Right atrium auricular region (tissue), 2 donors: ENCODE measurements around the gene ZNF423. TPM values are rescaled to one million over a fixed set of nuclear protein-coding genes. Genes with fewer than 3 reads are reported as not detected.

ENCODE experiments used
- DNase-seq: peaks from one replicate; pipeline ENCODE4 v3.0.0-alpha.2; 2019; ENCODE audit warnings: low spot score
- H3K27ac ChIP-seq, 2 donors: fragments of 200-600 bp; sonication (generic); 1 replicate in 1 of 2; 2 replicates in 1 of 2; pipeline ENCODE4 v1.5.1; 2016 to 2019
- H3K27me3 ChIP-seq, 2 donors: fragments of 200-600 bp; sonication (generic); one replicate each; pipeline versions ENCODE4 v1.5.1 to v1.6.0; 2017 to 2019
- H3K36me3 ChIP-seq: fragments of 200-600 bp; sonication (generic); one replicate; pipeline ENCODE4 v1.5.1; 2016
- H3K4me1 ChIP-seq, 2 donors: fragments of 200-600 bp; sonication (generic); one replicate each; pipeline versions ENCODE4 v1.5.1 to v1.6.0; 2017 to 2019
- H3K4me3 ChIP-seq, 2 donors: fragments of 200-600 bp; sonication (generic); 1 replicate in 1 of 2; 2 replicates in 1 of 2; pipeline ENCODE4 v1.5.1; 2017 to 2019; ENCODE audit warnings: mild to moderate bottlenecking in 1 of 2, moderate library complexity in 1 of 2
- H3K9me3 ChIP-seq, 2 donors: fragments of 200-600 bp; sonication (generic); one replicate each; pipeline ENCODE4 v1.5.1; 2019
- CTCF ChIP-seq, 2 donors: fragments of 200-600 bp; sonication (generic); IDR thresholded peaks; one replicate each; pipeline ENCODE4 v1.5.1; 2019; ENCODE audit warnings: antibody characterized with exemption in 2 of 2
- total RNA-seq, 2 donors: library from RNA; depleted of rRNA; stranded (reverse); fragments of >200 nt; gene quantifications; one replicate each; pipeline ENCODE4 v1.1.0, GENCODE V29; 2016

The ZNF423 gene
- total RNA-seq, 2 donors from 2014 or later: 8.5 to 10.7 TPM

GRCh38 chr16:49589544-49590031 lies 266.3 kb downstream of the ZNF423 start:
- H3K4me1 ChIP-seq: no peaks in the 10 kb centered on the region
- no peaks in the 10 kb centered on the region for H3K36me3 ChIP-seq
- TF ChIP-seq CTCF (IDR thresholded peaks at IDR 0.05): no peak
- H3K27me3 ChIP-seq: no peaks in the 10 kb centered on the region
- H3K9me3 ChIP-seq: no peaks in the 10 kb centered on the region
- no peak overlapping the region for H3K4me3 ChIP-seq
- peak; percentile 34 for DNase-seq
- H3K27ac ChIP-seq: no peak overlapping the region

GRCh38 chr16:49588729-49589384 lies 267.1 kb downstream of the ZNF423 start:
- TF ChIP-seq CTCF (IDR thresholded peaks at IDR 0.05): no peak
- no peak overlapping the region for H3K4me3 ChIP-seq
- no peaks in the 10 kb centered on the region for H3K4me1 ChIP-seq
- H3K27ac ChIP-seq: no peak overlapping the region
- DNase-seq: no peak
- no peaks in the 10 kb centered on the region for H3K9me3 ChIP-seq
- no peaks in the 10 kb centered on the region for H3K27me3 ChIP-seq
- H3K36me3 ChIP-seq: no peaks in the 10 kb centered on the region

GRCh38 chr16:49588026-49588425 lies 267.9 kb downstream of the ZNF423 start:
- TF ChIP-seq CTCF (IDR thresholded peaks at IDR 0.05): no peak
- no peaks in the 10 kb centered on the region for H3K4me1 ChIP-seq
- H3K9me3 ChIP-seq: no peaks in the 10 kb centered on the region
- no peak for DNase-seq
- no peak overlapping the region for H3K4me3 ChIP-seq
- no peaks in the 10 kb centered on the region for H3K27me3 ChIP-seq
- no peak overlapping the region for H3K27ac ChIP-seq
- H3K36me3 ChIP-seq: no peaks in the 10 kb centered on the region

DNA sequence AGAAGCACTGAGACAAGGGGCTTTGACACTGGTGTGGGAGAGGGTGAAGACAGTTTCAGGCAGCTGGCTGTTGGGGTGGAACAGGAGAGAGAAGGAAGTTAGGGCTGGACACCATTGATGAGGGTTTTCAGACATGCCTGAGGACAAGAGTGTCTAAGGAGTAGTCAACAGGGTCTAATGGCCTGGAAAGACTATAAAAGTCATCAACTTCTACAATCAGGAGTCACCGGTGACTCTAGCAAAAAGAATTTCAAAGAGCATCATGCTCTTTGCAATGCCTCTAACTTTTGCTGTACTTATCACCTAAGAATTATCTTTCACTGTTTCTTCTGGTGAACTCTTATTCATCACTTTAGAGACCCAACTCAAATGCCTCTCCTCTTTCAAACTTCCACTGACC lies 268.4 kb downstream of the ZNF423 start:
- no peak for TF ChIP-seq CTCF (IDR thresholded peaks at IDR 0.05)
- Histone ChIP-seq H3K27me3 (no peaks in the 10 kb centered on the region), H3K27ac (no peak overlapping the region), H3K9me3 (no peaks in the 10 kb centered on the region), H3K4me3 (no peak overlapping the region), H3K36me3 (no peaks in the 10 kb centered on the region), H3K4me1 (no peaks in the 10 kb centered on the region)
- DNase-seq: no peak

- H3K36me3 ChIP-seq: no peaks in the 10 kb centered on the region
- H3K27ac ChIP-seq: no peak overlapping the region
- no peak for TF ChIP-seq CTCF (IDR thresholded peaks at IDR 0.05)
- peaks cover 0 to 4% of the 10 kb centered on the region in 2 donors for H3K4me1 ChIP-seq
- no peaks in the 10 kb centered on the region for H3K27me3 ChIP-seq
- DNase-seq: no peak
- H3K4me3 ChIP-seq: no peak overlapping the region
- H3K9me3 ChIP-seq: no peaks in the 10 kb centered on the region
These were observed 269.2 kb downstream of the ZNF423 start for GRCh38 chr16:49586466-49587450.
